Fibroblast of skin of right biceps (primary cell): ENCODE data around the gene ZMYM3.

Source experiments
- DNase-seq: peaks from one replicate; pipeline ENCODE4 v3.0.0-alpha.2; 2013

ZMYM3 gene

GRCh38 chrX:71210816-71211215 is 43.1 kb downstream of the ZMYM3 start:
- peak; percentile 65 for DNase-seq

- no peak for DNase-seq
Observed at GRCh38 chrX:71199252-71200008, 54.5 kb downstream of the ZMYM3 start.

DNA sequence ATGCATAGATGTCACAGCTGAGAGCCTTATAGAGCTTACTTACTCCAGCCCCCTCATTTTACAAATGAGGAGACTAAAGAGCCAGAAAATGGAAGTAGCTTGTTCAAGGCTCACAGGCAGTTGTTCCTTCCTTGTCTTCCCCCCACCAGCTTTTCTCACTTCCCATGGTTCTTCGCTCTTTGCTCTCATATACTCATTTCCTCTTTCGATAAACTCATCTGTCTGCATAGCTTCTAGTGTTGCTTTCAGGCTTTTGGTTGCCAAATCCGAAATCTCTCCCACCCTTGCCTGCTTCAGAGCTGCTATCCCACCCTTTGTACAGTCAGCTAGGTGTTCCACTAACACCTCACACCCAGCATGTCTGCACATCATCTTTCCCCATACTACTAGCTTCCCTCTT is 55.9 kb downstream of the ZMYM3 start:
- DNase-seq: no peak

DNA sequence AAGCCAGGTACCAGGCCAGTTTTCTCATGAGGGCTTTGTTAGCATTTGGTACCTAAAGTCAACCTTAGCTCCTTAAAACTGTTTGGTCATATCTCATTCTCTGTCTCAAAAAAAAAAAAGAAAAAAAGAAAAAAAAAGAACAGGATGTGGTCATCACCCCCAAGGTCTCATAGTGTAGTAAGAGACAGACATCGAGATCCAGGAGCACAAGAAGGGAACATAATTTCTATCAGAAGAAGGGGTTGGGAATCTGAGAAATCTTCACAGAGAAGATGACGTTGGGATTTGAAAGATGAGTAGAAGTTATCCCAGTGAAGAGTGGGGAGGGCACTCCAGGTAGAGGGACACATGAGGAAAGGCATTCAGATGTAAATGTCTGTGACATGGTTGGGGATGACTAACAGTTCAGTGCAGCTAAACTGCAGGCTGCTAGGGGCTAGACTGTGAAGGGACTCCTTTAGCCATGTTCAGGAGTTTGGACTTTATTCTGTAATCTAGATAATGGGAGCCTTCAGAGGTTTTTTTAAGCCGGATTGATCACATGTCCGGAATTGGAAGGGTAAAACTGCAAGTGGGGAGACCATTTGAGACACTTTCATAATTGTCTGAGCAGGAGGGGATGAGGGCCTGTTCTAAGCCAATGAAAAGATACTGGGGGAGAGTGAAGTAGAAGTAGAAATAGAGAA is 57.8 kb downstream of the ZMYM3 start:
- no peak for DNase-seq

DNA sequence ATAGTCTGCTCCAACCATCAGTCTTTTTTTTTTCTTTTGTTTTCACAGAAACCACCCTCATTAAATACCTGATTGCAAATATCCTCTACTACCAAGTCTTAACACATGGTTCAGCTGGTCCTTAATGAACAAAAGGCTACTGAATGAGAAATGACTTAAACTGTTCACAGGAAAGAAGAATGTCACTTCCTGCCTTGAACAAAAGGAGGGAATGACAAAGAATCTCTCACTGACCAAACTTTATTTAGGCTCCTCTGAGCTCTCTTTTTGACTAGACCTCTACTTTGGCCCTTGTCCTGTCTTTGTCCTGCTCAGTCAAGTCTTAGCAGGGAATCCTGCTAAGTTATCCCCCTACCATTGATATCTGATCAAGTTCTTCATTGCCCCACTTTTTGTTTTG is 62.7 kb downstream of the ZMYM3 start:
- no peak for DNase-seq
